Forelimb muscle (tissue), 1 donor: Measurements from ENCODE around the gene PSD2. TPM values are rescaled to one million over a fixed set of nuclear protein-coding genes. Genes with fewer than 3 reads are reported as not detected.
"Not testable (repeated sequence)": the region's sequence is repeated elsewhere in the genome, so short reads cannot be mapped to it uniquely, and the experiment has no call there.

Experiments used
- DNase-seq: peaks from one replicate; pipeline ENCODE4 v3.0.0-alpha.2; 2013; ENCODE audit warnings: low read depth
- polyA plus RNA-seq: library from polyadenylated mRNA; unstranded; fragments of 120-200 nt; gene quantifications from one replicate; pipeline ENCODE4 v1.2.1, GENCODE V29; 2013; ENCODE audit not compliant: insufficient read length

Gene PSD2
- polyA plus RNA-seq, 1 donor, result 0.19 TPM

DNA sequence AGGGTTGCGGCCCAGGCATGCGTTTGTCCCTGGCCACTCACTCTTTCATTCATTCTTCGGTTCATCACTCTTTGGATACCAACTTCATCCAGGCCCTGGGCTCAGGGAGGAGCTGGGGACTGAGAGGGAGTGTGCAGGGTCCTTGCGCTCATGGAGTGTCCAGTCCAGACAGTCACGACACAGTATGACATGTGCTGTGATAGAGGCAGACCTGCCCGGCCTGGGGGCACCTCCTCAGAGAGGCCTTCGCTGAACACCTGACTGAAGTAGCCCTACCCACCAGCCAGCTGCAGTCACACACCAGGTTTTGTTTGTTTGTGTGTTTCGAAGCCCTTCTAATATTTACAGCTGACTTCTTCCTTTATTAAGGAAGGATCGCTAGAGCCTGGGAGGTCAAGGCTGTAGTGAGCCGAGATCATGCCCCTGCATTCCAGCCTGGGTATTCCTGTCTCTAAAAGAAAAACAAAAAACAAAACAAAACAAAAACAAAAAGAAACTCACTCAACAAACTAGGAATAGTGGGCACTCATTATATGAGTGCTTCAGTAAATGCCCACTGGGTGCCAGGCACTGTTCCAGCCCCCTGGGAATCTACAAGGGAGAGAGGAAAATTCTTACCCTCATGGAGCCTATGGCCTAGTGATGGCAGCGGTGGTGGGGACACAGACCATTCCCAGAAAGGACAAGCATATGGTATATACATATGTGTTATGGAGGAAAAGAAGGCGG is 6.3 kb upstream of the PSD2 start:
- DNase-seq, result no peak

DNA sequence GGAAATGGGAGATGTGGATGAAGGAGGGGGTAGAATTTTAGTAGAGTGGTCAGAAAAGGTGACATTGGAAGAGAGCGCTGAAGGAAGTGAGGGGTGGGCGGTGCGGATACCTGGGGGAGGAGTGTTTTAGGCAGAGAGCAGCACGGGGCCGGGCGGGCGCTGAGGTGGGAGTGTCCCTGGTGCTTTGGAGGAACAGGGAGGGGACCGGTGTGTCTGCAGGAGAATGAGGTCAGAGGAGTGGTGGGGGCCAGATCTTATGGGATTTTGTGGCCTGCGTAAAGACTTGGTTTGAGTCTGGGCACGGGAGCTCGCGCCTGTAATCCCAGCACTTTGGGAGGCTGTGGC is 5.8 kb upstream of the PSD2 start:
- DNase-seq, result no peak

DNA sequence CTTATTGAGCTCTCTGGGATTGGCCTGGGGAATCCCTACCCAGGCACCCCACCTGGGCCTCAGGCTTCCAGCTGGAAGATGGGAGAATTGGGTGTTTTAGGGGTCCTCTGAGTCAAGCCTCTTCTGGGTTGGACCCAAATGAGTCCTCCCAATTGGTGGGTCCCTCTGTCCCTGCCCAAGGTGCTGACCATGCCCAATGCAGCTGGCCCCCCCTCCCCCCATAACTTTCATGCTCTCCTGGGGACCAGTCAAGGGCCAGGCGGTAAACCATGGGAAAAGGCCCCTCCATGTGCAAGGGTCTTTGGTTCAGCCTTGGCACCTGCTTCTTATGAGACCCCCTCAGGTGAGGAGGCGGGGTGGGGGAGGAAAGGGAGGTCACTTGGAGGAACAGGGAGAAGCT is 3.4 kb upstream of the PSD2 start:
- no peak for DNase-seq

DNA sequence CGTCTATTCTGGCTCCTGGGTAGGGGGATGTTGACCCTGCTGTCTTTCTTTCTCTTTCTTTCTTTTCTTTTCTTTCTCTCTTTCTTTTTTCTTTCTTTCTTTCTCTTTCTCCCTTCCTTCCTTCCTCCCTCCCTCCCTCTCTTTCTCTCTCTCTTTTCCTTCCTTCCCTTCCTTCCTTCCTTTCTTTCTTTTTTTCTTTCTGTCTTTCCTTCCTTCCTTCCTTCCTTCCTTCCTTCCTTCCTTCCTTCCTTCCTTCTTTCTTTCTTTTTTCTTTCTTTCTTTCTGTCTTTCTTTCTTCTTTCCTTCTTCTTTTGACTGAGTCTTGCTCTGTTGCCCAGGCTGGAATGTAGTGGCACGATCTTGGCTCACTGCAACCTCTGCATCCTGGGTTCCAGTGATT is 3.0 kb upstream of the PSD2 start:
- DNase-seq, result not testable (repeated sequence)

DNA sequence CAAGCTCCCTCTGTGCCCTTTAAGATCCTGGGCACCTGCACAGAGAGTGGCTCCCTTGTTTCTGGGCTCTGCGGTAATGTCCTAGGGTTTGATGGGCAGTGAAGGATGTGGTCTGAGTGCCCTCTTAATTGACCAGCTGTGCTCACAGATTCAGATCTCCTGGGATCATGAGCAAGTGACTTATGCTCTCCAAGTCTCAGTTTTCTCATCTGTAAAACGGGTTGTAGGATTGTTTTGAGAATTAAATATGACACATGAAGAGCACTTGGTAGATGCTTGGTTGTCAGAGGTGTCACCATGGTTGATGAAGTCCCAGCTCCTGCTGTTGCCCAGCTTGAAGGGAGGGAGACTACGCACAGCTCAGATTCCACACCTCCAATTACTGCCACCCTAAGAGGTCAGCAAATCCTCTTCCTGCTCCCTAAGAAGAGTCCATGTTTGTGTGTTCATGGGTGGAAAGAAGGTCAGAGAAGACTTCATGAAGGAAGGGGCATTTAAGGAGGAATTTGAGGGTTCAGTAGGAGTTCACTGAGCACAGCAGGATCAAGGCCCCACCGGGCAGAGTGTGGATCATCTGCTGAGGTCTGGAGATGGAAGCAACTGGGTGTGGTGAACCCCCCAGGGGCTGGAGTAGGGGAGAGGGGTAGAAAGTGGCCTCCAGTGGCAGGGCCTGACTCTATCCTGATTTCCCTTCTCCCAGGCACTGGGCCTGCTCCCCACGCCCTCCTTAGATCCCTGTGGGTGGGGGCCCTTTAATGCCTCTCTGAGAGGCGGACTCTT is 1.4 kb upstream of the PSD2 start:
- no peak for DNase-seq

DNA sequence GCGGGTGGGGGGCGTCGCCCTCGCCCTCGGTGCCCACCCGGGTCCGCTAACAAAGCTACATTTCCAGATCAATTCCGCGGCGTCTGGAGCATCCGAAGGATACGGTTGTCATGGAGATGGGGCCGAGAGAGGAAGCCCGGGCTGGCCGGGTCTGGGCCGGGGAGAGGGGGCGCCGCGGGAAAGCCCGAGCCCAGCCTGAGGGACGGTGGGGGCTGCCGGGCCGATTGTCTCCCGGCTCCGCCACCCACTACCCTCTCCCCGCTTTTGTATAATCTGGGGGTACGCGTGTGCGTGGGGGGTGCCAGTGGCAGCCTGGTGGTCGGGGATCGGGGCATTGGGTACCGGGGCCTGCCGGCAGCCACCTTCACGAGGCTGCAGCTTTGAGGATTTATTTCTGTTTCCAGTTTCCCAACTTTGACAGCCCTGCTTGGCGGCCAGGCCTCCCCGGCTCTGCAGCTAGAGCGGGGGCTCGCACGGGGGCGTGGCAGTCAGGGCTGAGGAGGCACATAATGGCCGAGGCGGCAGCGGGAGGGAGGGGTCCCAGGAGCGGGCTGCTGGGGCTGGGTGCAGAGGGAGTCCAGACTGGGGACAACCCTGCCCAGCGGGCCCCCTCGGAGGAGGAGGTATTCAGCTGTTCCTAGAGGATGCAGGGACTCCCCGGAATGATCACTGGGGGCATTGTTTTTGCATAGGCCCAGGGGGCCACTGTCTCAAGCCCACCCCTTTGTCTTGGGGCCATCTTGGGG is 626 bp downstream of the PSD2 start:
- no peak for DNase-seq

DNA sequence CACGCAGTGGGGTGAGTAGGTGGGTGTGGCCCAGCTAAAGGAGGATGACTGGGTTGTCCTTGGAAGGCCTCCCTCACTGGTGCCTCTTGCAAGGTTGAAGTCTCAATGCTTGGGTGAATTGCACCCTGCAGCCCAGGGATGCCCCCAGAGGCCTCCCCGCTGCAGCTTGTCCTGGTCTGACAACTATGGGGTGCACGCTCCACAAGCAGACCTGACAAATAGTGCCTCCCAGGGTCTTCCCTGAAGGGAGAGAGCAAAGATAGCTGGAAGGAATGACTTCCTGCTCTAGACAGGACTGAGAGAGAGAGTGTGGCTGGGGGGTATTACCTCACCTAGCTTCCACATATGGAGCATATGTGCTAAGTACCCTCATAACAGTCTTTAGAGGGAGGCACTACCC is 1.7 kb downstream of the PSD2 start:
- DNase-seq, result no peak

DNA sequence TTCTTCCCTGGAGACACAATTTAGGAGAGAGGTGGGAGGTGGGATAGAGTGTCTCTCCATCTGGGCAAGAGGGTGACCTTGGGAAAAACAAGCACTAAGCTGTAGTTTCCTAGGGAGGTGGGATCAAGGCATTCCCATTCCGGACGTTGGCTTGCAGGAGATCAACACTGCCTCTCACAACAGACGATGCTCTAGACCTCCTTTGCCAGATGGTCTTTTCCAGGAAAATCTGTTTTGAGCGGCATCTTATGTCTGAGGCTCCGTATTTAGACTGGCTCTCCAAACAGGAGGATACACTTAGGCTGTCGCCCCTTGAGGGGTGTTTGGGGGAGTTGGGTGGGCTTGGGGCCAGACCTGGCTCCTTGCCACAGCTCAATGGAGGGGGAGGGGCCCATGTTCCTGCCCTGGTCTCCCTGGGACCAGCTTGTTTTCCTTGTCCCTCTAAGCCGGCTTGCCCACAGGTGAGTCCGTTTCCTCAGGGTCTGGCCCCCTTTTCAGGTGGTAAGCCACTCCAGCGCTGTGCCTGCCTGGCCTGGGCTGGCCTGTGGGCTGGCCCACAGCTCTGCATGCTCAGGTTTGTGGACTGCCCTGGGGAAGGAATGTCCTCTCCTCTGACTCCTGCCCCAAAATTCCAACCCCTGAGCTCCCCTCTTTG is 2.4 kb downstream of the PSD2 start:
- no peak for DNase-seq

DNA sequence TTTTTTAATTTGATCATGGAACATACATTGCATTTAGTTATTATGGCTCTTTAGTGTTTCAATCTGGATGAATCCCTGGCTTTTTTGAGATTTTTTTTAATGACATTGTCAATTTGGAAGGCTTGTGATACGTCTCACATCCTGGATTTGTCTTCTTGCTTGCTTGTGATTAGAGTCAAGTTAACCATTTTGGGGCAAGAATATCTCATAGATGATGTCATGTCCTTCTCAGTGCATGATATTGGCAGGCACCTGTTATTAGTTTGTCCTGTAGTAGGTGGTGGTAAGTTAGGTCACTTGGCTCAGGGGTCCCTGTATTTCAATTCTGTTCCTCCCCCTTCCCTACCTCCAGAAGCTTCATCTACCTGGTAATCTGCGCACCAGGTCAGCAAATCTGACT is 3.3 kb downstream of the PSD2 start:
- DNase-seq, result no peak

DNA sequence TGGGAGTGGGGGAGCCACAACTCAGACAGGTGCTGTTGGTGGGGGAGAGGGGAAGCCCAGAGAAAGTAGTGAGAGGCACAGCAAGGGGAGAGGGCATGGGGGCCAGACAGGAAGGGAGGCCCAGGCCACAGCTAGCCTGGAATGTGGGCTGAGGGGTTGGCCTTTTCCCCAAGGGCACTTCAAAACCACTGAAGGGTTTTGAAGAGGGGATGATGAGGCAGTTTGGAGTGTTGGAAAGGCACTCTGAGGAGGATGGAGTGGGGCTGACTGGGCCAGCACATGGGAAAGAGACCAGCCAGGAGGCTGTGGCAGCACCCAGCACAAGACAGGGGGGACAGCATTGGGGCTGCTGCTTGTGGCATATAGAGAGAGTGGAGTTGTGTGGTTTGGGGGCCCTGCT is 3.8 kb downstream of the PSD2 start:
- no peak for DNase-seq

DNA sequence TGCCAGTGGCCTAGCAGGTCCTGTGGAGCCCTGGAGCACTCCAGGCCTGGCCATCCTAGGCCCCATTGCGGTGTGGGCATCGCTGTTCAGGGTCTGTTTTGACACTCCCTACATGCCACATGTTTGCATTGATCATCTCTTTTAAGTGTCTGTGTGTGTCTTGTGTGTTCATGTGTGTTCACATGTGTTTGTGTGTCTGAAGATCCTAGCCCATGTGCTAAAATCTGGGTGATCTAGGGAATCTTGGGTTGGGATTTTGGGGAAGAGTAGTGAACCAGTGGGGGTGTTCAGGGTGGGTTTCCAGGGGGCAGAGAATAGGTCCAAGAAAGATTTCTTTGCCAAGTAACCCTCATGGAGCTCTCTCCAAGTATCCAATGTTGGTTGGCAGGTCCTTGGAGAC is 8.4 kb downstream of the PSD2 start:
- no peak for DNase-seq

DNA sequence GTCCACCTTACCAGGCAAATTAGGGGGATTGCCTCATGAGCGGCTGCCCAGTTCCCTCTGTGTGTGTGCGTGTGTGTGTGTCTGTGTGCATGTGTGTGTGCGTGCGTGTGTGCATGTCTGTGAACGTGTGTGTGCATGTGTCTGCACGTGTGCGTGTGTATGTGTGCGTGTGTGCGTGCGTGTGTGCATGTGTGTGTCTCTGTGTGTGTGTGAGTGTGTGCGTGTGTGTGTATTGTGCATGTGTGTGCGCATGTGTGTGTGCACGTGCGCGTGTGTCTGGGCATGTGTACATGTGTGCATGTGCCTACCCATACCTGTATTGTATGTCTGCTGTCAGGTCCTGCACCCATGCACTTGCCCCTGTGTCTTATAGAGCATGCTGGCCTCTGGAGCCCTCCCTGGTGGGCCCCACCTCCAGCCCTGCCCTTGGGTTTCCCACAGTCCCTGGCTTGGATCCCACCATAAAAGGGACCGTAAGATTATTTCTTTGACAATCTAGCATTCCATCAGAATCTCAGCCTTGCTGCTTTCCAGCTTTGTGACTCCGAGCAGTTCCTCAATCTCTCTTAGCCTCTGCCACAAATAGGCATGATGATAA is 9.3 kb downstream of the PSD2 start:
- DNase-seq, result no peak

DNA sequence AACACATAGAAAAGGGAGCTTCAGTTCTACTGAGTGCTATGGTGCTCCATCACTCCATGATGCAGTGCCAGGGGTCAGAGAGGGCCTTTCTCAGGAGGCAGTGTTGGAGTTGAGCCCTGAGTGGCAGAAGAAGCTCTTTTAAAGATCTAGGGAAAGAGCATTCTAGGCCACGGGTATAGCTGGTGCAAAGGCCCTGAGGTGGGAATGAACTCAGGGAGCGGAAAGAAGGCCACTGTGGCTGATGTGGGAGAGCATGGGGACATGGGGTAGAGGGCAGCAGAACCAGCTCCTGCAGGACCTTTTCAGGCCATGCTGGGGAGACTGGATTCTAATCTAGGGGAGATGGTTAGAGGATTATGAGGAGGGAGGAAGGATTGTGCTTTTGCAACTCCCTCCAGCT is 9.9 kb downstream of the PSD2 start:
- no peak for DNase-seq

DNA sequence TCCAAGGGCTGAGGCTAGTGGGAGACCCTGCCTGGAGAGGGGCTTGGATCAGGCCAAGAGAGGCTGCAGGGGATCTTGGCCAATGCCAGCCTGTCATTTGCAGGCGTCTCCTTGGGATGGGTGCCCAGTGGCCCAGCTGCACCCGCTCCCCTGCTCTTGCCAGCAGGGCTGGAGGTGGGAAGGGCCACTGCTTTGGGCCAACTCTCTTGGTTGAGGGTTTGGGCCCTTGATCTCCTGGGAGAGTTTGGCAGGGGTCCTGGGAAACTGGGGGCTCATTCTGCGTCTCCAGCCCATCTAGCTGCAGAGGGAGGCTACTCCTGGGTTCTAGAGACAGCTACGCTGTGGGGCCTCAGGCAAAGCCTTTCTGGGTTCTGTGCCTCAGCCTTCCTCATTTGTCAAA is 10.5 kb downstream of the PSD2 start:
- no peak for DNase-seq

DNA sequence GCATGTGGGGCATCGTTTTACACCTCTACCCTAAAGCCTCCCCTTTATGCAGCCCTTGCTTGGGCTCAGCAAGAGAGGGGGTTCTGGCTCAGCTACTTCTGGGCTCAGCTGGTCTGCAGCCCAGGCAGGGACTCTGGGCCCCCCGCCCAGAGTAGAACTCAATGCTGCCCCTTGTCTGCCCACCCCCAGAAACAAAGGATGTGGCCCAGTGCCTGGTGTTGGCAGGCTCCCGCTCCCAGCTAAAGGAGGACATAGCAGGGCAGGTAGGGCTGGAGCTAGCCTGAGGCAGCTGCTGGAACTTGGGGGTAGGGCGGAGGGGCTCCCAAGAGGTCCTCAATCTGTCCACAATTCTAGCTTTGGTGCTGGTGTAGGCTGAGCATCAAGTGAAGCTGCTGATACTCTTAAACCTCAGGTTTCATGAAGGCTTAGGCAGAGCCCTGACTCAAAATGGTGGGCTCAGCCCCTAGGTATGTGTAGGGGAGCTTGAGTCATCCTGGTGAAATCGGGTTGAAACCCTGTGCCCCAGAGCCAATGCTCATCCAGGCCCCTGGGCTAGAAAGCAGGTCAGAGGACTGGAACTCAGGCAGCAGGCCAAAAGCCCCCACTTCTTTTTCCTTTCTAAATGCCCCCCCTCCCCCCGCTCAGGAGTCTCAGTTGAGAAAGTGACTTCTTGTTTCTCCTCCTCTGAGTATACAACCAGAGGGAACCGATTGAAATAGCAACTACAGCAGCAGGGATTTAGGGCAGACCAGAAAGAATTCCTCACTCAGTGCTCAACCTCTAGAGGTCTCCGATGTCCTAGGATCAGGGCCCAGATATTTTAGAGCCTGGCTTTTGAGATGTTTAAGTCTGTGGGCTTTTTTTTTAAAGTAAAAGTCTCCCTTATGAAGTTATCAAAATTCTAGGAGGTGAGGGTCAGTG is 11.4 kb downstream of the PSD2 start:
- no peak for DNase-seq

DNA sequence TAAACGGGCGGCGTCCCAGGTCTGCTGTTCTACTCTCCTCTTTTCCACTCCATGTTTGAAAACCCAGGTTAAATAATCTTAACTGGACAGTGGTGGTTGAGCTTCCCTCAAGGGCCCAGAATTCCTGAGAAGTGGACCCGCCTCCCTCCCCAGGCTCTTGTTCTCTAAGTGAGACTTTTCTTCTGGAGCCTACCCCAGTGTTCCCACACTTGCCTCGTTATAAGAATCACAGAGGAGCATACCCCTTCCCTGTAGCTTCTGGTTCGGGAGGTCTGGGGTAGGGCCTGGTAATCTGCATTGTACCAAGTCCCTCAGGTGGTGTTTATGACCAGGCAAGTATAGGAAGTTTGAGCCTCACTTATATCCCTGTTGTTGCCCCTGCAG is 12.0 kb downstream of the PSD2 start:
- no peak for DNase-seq

DNA sequence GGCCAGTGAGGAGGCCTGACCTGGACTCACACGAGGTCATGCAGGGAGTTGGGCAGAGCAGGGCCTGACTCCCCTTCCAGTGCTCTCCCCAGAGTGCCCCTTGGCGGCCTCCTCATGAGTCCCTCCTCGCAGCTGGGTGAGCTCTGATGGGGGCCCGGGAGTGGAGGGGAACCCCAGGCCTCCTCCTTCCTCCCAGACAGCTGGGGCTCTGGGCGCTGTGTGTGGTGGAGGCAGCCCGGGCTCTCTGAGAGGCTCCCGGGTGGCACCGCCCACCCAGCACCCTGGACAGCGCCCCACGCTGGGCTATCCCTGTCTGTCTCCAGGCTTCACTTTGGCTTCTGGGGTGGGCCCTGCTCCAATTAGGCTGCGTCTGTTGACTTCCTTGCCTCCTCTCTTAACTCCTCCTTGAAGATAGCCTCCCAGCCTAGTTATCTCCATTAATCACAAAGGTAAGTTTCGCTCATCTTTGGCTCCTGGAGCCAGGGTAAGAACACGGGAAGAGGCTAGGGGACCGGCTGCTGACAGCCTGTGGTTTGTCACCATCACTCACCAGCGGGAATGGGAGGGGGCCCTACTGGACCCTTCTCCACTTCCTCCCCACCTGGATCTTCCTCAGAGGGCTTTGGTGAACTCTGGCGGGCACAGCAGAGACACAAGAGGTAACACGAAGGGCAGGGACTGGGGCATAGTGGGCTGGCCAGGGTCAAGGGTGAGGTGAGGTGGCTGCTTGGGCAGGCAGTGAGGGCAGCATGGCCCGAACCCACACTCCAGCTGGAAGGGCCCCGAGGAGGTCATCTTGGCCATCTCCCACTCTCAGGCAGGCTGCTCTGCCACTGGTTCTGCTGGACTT is 13.1 kb downstream of the PSD2 start:
- DNase-seq, result no peak

DNA sequence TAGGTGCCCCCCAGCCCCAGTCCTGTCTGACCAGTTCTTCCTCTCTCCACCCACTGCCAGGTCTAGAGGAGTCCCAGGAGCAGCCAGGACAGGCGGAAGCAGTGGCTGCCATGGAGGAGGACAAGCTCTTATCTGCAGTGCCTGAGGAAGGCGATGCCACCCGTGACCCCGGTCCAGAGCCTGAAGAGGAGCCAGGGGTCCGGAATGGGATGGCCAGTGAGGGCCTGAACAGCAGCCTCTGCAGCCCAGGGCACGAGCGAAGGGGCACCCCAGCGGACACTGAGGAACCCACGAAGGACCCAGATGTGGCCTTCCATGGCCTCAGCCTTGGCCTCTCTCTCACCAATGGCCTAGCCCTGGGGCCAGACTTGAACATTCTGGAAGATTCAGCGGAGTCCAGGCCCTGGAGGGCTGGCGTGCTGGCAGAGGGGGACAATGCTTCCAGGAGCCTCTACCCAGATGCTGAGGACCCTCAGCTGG is 13.8 kb downstream of the PSD2 start:
- no peak for DNase-seq

DNA sequence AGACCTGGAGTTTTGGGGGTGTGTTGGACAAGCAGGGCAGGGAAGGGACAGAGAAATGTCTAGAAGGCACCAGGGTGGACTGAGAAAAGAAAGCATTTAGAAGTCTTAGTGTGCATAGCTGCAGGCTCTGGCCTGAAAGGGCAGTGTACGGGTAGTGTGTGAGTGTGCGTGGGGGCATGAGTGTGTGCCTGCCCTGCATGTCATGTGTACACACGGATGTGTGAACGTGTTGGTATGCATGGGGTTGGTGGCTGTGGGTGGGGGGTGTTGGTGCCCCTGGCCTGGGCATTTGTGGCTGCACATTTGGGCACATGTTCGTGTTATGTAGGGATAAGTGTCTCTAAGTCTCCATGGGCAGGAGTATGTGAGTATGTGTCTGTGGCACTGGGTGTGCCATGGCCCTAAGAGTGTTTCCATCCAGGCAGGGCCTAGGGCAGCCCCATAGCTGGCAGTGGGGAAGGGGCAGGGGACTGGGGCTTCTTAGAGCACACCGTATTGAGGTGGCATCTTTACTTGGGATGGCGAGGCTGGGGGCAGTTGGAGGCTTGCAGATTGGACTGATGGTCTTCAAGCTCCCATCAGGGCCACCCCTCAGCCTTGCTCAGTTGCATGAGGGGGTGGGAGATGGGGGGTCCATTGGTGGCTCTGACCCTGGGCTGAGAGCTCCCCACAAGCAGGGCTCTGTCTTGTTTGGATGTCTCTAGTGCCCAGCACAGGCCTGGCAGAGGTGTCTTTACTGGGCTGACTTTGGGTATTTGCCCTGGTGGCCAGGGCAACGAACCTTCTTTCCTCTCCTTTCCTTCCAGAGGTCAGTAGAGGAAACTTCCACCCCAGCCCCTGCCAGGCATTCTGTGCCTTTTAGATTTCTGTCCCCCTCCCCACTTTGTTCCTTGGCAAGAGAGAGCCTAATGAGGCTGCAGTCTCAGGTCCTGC is 15.0 kb downstream of the PSD2 start:
- DNase-seq, result no peak
